Measurements from ENCODE around the gene DGKG.

The DGKG gene

GRCh38 chr3:186129206-186129605 lies 232.8 kb downstream of the DGKG start:
- H3K36me3 Mint-ChIP-seq = no peaks in the 10 kb centered on the region
- H3K9me3 Mint-ChIP-seq = no peaks in the 10 kb centered on the region
- DNase-seq = no peak
- CTCF ChIA-PET = no interaction called here
- H3K27me3 Mint-ChIP-seq = peaks cover 41% of the 10 kb centered on the region
- no peaks in the 10 kb centered on the region for H3K4me1 Mint-ChIP-seq
- H3K4me3 Mint-ChIP-seq = no peak overlapping the region
- no peak overlapping the region for H3K27ac Mint-ChIP-seq

- no peaks in the 10 kb centered on the region for H3K4me1 Mint-ChIP-seq
- CTCF ChIA-PET = no interaction called here
- H3K27me3 Mint-ChIP-seq = peaks cover 41% of the 10 kb centered on the region
- H3K4me3 Mint-ChIP-seq = no peak overlapping the region
- no peak overlapping the region for H3K27ac Mint-ChIP-seq
- H3K36me3 Mint-ChIP-seq = no peaks in the 10 kb centered on the region
- no peak for DNase-seq
- H3K9me3 Mint-ChIP-seq = no peaks in the 10 kb centered on the region
Measured at GRCh38 chr3:186128158-186128557, 233.9 kb downstream of the DGKG start.

- Mint-ChIP-seq H3K4me3 (no peak overlapping the region), H3K27me3 (peaks cover 34% of the 10 kb centered on the region), H3K9me3 (no peaks in the 10 kb centered on the region), H3K27ac (no peak overlapping the region), H3K36me3 (no peaks in the 10 kb centered on the region), H3K4me1 (no peaks in the 10 kb centered on the region)
- no peak for DNase-seq
- CTCF ChIA-PET = no interaction called here
Measured at GRCh38 chr3:186127463-186127862, 234.6 kb downstream of the DGKG start.

- DNase-seq = no peak
- Mint-ChIP-seq H3K27ac (no peak overlapping the region), H3K4me3 (no peak overlapping the region), H3K36me3 (no peaks in the 10 kb centered on the region), H3K27me3 (peaks cover 30% of the 10 kb centered on the region), H3K4me1 (no peaks in the 10 kb centered on the region), H3K9me3 (no peaks in the 10 kb centered on the region)
- CTCF ChIA-PET = interaction anchor here (0.9 kb wide), 1 partner anchor 414 kb away, joined by 3 read pairs; no protein-coding TSS in a partner anchor
Measured at GRCh38 chr3:186125118-186125517, 236.9 kb downstream of the DGKG start.

GRCh38 chr3:186124592-186124991 lies 237.4 kb downstream of the DGKG start:
- Mint-ChIP-seq H3K27ac (no peak overlapping the region), H3K4me3 (no peak overlapping the region), H3K9me3 (no peaks in the 10 kb centered on the region), H3K27me3 (peaks cover 29% of the 10 kb centered on the region), H3K36me3 (no peaks in the 10 kb centered on the region), H3K4me1 (no peaks in the 10 kb centered on the region)
- CTCF ChIA-PET = interaction anchor here (0.9 kb wide), 1 partner anchor 415 kb away, joined by 3 read pairs; no protein-coding TSS in a partner anchor
- no peak for DNase-seq

- Mint-ChIP-seq H3K4me3 (no peak overlapping the region), H3K36me3 (no peaks in the 10 kb centered on the region), H3K9me3 (no peaks in the 10 kb centered on the region), H3K27ac (no peak overlapping the region), H3K27me3 (peaks cover 44% of the 10 kb centered on the region), H3K4me1 (no peaks in the 10 kb centered on the region)
- CTCF ChIA-PET = no interaction called here
- DNase-seq = no peak
Measured at GRCh38 chr3:186123012-186123411, 239.0 kb downstream of the DGKG start.

- no peaks in the 10 kb centered on the region for H3K9me3 Mint-ChIP-seq
- DNase-seq = no peak
- no peaks in the 10 kb centered on the region for H3K36me3 Mint-ChIP-seq
- CTCF ChIA-PET = no interaction called here
- H3K4me1 Mint-ChIP-seq = no peaks in the 10 kb centered on the region
- H3K4me3 Mint-ChIP-seq = no peak overlapping the region
- H3K27me3 Mint-ChIP-seq = peaks cover 51% of the 10 kb centered on the region
- no peak overlapping the region for H3K27ac Mint-ChIP-seq
Measured at GRCh38 chr3:186121968-186122367, 240.1 kb downstream of the DGKG start.

- CTCF ChIA-PET = no interaction called here
- H3K27me3 Mint-ChIP-seq = peaks cover 52% of the 10 kb centered on the region
- DNase-seq = no peak
Measured at GRCh38 chr3:186121278-186121677, 240.8 kb downstream of the DGKG start.

GRCh38 chr3:186119499-186119898 lies 242.5 kb downstream of the DGKG start:
- H3K4me3 Mint-ChIP-seq = no peak overlapping the region
- H3K27ac Mint-ChIP-seq = no peak overlapping the region
- no peaks in the 10 kb centered on the region for H3K4me1 Mint-ChIP-seq
- H3K27me3 Mint-ChIP-seq = peaks cover 68% of the 10 kb centered on the region
- CTCF ChIA-PET = no interaction called here
- no peaks in the 10 kb centered on the region for H3K9me3 Mint-ChIP-seq
- no peak for DNase-seq
- H3K36me3 Mint-ChIP-seq = no peaks in the 10 kb centered on the region

More at GRCh38 chr3:186121278-186121677, 240.8 kb downstream of the DGKG start:
- no peaks in the 10 kb centered on the region for H3K9me3 Mint-ChIP-seq
- H3K27ac Mint-ChIP-seq = no peak overlapping the region
- no peaks in the 10 kb centered on the region for H3K4me1 Mint-ChIP-seq
- H3K4me3 Mint-ChIP-seq = no peak overlapping the region
- no peaks in the 10 kb centered on the region for H3K36me3 Mint-ChIP-seq

GRCh38 chr3:186118692-186119091 lies 243.3 kb downstream of the DGKG start:
- no peak overlapping the region for H3K27ac Mint-ChIP-seq
- no peak for DNase-seq
- no peaks in the 10 kb centered on the region for H3K9me3 Mint-ChIP-seq
- no peaks in the 10 kb centered on the region for H3K4me1 Mint-ChIP-seq
- H3K4me3 Mint-ChIP-seq = no peak overlapping the region
- H3K27me3 Mint-ChIP-seq = peaks cover 71% of the 10 kb centered on the region
- H3K36me3 Mint-ChIP-seq = no peaks in the 10 kb centered on the region
- CTCF ChIA-PET = no interaction called here

GRCh38 chr3:186117521-186118134 lies 244.4 kb downstream of the DGKG start:
- H3K4me1 Mint-ChIP-seq = no peaks in the 10 kb centered on the region
- DNase-seq = no peak
- no peak overlapping the region for H3K4me3 Mint-ChIP-seq
- no peak overlapping the region for H3K27ac Mint-ChIP-seq
- H3K27me3 Mint-ChIP-seq = peaks cover 81% of the 10 kb centered on the region
- CTCF ChIA-PET = no interaction called here
- no peaks in the 10 kb centered on the region for H3K36me3 Mint-ChIP-seq
- H3K9me3 Mint-ChIP-seq = no peaks in the 10 kb centered on the region

- no peak for DNase-seq
- peaks cover 9% of the 10 kb centered on the region for H3K4me1 Mint-ChIP-seq
- H3K27ac Mint-ChIP-seq = no peak overlapping the region
- CTCF ChIA-PET = no interaction called here
- H3K36me3 Mint-ChIP-seq = no peaks in the 10 kb centered on the region
- peaks cover 92% of the 10 kb centered on the region for H3K27me3 Mint-ChIP-seq
- H3K4me3 Mint-ChIP-seq = no peak overlapping the region
- H3K9me3 Mint-ChIP-seq = no peaks in the 10 kb centered on the region
Measured at GRCh38 chr3:186115239-186115996, 246.6 kb downstream of the DGKG start.

- peak overlapping the region; percentile 23 for H3K4me3 Mint-ChIP-seq
- no peak for DNase-seq
- H3K4me1 Mint-ChIP-seq = peaks cover 39% of the 10 kb centered on the region
- peaks cover 99% of the 10 kb centered on the region for H3K27me3 Mint-ChIP-seq
- no peaks in the 10 kb centered on the region for H3K9me3 Mint-ChIP-seq
- no peaks in the 10 kb centered on the region for H3K36me3 Mint-ChIP-seq
- no peak overlapping the region for H3K27ac Mint-ChIP-seq
- CTCF ChIA-PET = no interaction called here
Measured at GRCh38 chr3:186110975-186111974, 250.8 kb downstream of the DGKG start.

All from activated naive CD4-positive, alpha-beta T cell treated with anti-CD3 and anti-CD28 coated beads, Interleukin-2, amount 10 ng/mL, durations not matched to agents 7 days and 5 days (primary cell).